ENCODE data around the gene ZNF688. TPM values are rescaled to one million over a fixed set of nuclear protein-coding genes. Genes with fewer than 3 reads are reported as not detected.

Gene ZNF688
- total and polyA plus RNA-seq, 2 of the 13 experiments (the other 11 are each of a cell fraction or from before 2014, with no cell fraction given) = 2.4 to 5.4 TPM

DNA sequence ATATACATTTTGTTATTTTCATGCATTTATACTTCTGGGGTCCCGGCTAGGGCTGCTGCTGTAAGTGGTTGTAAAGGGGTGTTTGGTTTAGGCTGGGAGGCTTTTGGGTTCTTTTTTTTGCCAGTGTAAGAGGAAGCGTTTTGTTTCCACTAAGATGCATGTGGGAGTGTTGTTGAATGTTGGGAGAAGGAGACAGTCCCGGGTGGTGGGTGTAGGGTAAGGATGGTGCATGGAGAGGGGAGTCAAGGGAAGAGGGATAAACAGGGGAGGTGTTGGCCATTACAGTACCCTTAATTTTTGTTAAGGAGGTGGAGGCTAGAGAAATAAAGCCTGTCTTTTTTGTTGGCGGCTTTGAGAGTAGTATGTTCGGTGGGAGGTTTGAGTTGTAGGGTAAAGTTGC is 28.4 kb downstream of the ZNF688 start:
- intact Hi-C loops (cut with micrococcal nuclease; ENCODE audit: unreplicated experiment) (loop anchor here (5.0 kb wide), 1 partner anchor 74 kb away; no protein-coding TSS in a partner anchor), in situ Hi-C loops (cut with HindIII; ENCODE audit: extremely low pct_ligation_motif_present, low pct_unique_long_range_greater_than_20kb) (no loop called here)
- no peaks in the 10 kb centered on the region for H3K36me3 ChIP-seq (replicated peaks in 1 of 2; ENCODE audit: control insufficient read depth in 1 of 2, insufficient read depth in 2 of 2, low read length in 2 of 2)
- ChIA-PET CTCF (ENCODE audit: low intra/inter-chr PET ratio, low total read pairs) (no interaction called here), POLR2A (interaction anchor here (1.5 to 4.0 kb wide), 2 partner anchors 15 kb away, joined by 6 to 30 read pairs; partner anchors contain the start of gene ZNF764)
- no peak for ATAC-seq
- H3K27ac ChIP-seq (ENCODE audit: extremely low read length, insufficient read depth, low read length) = no peak overlapping the region
- TF ChIP-seq ZKSCAN8 (CRISPR knock-in tag; IDR thresholded peaks at IDR 0.05; ENCODE audit: borderline replicate concordance) = no peak
- TF ChIP-seq, protein P1, sequence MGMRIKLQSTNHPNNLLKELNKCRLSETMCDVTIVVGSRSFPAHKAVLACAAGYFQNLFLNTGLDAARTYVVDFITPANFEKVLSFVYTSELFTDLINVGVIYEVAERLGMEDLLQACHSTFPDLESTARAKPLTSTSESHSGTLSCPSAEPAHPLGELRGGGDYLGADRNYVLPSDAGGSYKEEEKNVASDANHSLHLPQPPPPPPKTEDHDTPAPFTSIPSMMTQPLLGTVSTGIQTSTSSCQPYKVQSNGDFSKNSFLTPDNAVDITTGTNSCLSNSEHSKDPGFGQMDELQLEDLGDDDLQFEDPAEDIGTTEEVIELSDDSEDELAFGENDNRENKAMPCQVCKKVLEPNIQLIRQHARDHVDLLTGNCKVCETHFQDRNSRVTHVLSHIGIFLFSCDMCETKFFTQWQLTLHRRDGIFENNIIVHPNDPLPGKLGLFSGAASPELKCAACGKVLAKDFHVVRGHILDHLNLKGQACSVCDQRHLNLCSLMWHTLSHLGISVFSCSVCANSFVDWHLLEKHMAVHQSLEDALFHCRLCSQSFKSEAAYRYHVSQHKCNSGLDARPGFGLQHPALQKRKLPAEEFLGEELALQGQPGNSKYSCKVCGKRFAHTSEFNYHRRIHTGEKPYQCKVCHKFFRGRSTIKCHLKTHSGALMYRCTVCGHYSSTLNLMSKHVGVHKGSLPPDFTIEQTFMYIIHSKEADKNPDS (CRISPR knock-in tag; IDR thresholded peaks at IDR 0.05) = no peak
- no peak for TF ChIP-seq SRSF9 (IDR thresholded peaks at IDR 0.05; ENCODE audit: borderline replicate concordance, insufficient read depth, low read depth, low read length, poor library complexity, severe bottlenecking)
- TF ChIP-seq, protein P2, sequence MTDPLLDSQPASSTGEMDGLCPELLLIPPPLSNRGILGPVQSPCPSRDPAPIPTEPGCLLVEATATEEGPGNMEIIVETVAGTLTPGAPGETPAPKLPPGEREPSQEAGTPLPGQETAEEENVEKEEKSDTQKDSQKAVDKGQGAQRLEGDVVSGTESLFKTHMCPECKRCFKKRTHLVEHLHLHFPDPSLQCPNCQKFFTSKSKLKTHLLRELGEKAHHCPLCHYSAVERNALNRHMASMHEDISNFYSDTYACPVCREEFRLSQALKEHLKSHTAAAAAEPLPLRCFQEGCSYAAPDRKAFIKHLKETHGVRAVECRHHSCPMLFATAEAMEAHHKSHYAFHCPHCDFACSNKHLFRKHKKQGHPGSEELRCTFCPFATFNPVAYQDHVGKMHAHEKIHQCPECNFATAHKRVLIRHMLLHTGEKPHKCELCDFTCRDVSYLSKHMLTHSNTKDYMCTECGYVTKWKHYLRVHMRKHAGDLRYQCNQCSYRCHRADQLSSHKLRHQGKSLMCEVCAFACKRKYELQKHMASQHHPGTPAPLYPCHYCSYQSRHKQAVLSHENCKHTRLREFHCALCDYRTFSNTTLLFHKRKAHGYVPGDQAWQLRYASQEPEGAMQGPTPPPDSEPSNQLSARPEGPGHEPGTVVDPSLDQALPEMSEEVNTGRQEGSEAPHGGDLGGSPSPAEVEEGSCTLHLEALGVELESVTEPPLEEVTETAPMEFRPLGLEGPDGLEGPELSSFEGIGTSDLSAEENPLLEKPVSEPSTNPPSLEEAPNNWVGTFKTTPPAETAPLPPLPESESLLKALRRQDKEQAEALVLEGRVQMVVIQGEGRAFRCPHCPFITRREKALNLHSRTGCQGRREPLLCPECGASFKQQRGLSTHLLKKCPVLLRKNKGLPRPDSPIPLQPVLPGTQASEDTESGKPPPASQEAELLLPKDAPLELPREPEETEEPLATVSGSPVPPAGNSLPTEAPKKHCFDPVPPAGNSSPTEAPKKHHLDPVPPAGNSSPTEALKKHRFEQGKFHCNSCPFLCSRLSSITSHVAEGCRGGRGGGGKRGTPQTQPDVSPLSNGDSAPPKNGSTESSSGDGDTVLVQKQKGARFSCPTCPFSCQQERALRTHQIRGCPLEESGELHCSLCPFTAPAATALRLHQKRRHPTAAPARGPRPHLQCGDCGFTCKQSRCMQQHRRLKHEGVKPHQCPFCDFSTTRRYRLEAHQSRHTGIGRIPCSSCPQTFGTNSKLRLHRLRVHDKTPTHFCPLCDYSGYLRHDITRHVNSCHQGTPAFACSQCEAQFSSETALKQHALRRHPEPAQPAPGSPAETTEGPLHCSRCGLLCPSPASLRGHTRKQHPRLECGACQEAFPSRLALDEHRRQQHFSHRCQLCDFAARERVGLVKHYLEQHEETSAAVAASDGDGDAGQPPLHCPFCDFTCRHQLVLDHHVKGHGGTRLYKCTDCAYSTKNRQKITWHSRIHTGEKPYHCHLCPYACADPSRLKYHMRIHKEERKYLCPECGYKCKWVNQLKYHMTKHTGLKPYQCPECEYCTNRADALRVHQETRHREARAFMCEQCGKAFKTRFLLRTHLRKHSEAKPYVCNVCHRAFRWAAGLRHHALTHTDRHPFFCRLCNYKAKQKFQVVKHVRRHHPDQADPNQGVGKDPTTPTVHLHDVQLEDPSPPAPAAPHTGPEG (CRISPR knock-in tag; IDR thresholded peaks at IDR 0.05) = no peak
- TF ChIP-seq NFRKB (IDR thresholded peaks at IDR 0.05) = no peak
- no peak for TF ChIP-seq KDM2A (CRISPR knock-in tag; IDR thresholded peaks at IDR 0.05; ENCODE audit: borderline replicate concordance, low read depth)
- no peak for TF ChIP-seq ZSCAN9 (CRISPR knock-in tag; IDR thresholded peaks at IDR 0.05; ENCODE audit: borderline replicate concordance)
- no peak for TF ChIP-seq MXI1 (IDR thresholded peaks at IDR 0.05; ENCODE audit: borderline replicate concordance, low read depth, low read length)
- TF ChIP-seq, protein P3, sequence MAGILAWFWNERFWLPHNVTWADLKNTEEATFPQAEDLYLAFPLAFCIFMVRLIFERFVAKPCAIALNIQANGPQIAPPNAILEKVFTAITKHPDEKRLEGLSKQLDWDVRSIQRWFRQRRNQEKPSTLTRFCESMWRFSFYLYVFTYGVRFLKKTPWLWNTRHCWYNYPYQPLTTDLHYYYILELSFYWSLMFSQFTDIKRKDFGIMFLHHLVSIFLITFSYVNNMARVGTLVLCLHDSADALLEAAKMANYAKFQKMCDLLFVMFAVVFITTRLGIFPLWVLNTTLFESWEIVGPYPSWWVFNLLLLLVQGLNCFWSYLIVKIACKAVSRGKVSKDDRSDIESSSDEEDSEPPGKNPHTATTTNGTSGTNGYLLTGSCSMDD (CRISPR knock-in tag; IDR thresholded peaks at IDR 0.05) = no peak
- no peak for TF ChIP-seq PCBP1 (IDR thresholded peaks at IDR 0.05; ENCODE audit: borderline replicate concordance, low read depth, low read length)
- H3K9me3 ChIP-seq (ENCODE audit: low read length) = no peaks in the 10 kb centered on the region
- H3K79me2 ChIP-seq (ENCODE audit: insufficient read depth, low read length) = no peaks in the 10 kb centered on the region
- WGBS (ENCODE audit: low lambda C conversion rate) = 97% methylated on average over 5 of the region's 5 CpGs
- no TSS peak for BruUV-seq (replicated peaks)
- H3K4me1 ChIP-seq (ENCODE audit: insufficient read depth, low read length) = peaks cover 74% of the 10 kb centered on the region
- no peak for FAIRE-seq
- no peaks in the 10 kb centered on the region for H4K20me1 ChIP-seq (ENCODE audit: insufficient read depth, low read length)
- H3K9ac ChIP-seq (ENCODE audit: insufficient read depth, low read depth, low read length) = no peak overlapping the region
- no peak overlapping the region for H2AFZ ChIP-seq (ENCODE audit: low read length)
- no peaks in the 10 kb centered on the region for H3K27me3 ChIP-seq (ENCODE audit: control insufficient read depth in 1 of 2, insufficient read depth in 2 of 2, low read length in 2 of 2)
- no peak overlapping the region for H3K4me3 ChIP-seq (replicated peaks in 1 of 3; ENCODE audit: insufficient read depth in 1 of 3, low read depth in 2 of 3, low read length in 3 of 3)
- no peak for DNase-seq (ENCODE audit: low spot score)
- H3K4me2 ChIP-seq (ENCODE audit: low read depth, low read length) = peak overlapping the region; percentile 97; the same call in 1 of the 2 replicates

Measured in HepG2 (cell line).